ENCODE results near the gene TSSK3.

Gene TSSK3

DNA sequence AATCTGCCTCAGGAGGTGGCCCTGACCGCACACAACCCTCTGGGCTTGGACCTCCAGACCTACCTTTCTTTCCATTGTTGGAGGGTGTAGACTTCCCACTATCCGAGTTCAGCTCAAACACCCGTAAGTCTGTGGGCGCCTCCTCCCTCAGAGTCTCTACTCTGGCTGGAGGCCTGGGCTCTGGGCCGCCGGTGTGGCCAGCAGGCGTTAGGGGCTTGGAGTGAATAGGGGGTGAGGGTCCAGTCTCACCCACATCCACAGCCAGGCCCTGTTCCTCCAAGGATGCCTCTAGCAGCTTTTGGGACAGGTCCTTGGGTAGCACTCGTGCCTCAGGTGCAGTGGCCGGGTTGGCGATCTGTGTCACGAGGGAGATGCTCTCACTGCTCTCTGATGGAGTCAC is 13.9 kb downstream of the TSSK3 start:
- no peak for DNase-seq (ENCODE audit: low read depth)
- no peak overlapping the region for H3K4me3 ChIP-seq (ENCODE audit: low read depth, low read length)
- no peak for TF ChIP-seq CTCF (IDR thresholded peaks at IDR 0.05; ENCODE audit: control insufficient read depth, extremely low read depth, insufficient read depth)

GRCh38 chr1:32377541-32378220 is 15.3 kb downstream of the TSSK3 start:
- no peak for TF ChIP-seq CTCF (IDR thresholded peaks at IDR 0.05; ENCODE audit: control insufficient read depth, extremely low read depth, insufficient read depth)
- DNase-seq (ENCODE audit: low read depth), result no peak
- no peak overlapping the region for H3K4me3 ChIP-seq (ENCODE audit: low read depth, low read length)

DNA sequence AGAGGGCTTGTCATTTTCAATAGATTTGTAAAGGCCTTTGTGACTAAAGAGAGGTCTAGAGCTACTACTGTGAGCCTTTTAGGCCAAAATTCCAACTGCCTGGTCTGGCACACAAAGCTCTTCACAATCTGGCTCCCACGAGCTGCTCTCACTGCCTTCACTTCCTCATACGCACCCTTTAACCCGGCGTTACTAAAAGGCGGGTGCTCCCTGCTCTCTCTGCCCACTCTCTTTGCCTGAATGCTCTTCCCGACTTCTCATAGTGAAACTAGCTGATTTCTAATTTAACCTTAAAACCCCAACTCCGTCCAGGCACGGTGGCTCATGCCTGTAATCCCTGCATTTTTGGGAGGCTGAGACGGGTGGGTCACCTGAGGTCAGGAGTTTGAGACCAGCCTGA is 17.7 kb downstream of the TSSK3 start:
- TF ChIP-seq CTCF (IDR thresholded peaks at IDR 0.05; ENCODE audit: control insufficient read depth, extremely low read depth, insufficient read depth), result no peak

DNA sequence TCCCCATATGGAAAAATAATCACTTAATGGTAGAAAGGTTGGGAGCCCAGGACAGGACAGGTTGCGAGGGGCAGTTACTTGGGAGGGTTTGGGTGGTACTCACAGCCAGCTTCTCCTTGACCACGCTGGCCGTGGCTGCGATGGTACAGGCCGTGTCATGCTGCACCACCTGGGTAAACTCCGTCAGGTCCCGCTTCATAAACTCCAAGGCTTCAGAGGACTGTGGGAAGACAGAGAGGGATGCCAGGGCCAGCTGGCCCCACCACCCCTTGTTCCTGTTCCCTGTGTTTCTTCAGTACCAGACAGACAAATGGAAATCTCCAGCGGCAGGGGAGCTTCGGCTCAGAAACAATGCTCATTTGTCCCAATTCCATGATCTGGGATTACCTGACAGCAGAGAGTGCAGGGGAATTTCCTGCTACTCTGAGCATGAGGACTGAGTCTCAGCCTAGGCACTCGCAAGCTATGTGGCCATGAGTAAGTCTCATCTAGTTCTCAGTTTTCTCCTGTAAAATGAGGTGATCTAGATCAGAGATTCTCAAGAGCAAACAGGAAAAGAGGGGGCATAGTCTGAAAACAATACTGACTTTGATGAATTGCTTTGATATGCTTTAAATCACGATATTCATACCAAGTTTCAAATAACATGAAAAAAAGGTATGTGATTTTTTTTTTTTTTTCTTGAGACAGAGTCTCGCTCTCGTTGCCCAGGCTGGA is 24.5 kb downstream of the TSSK3 start:
- no peak for TF ChIP-seq CTCF (IDR thresholded peaks at IDR 0.05; ENCODE audit: control insufficient read depth, extremely low read depth, insufficient read depth)
- no peak for DNase-seq (ENCODE audit: low read depth)

More for the DNA sequence above, 17.7 kb downstream of the TSSK3 start:
- DNase-seq (ENCODE audit: low read depth), result no peak
- H3K4me3 ChIP-seq (ENCODE audit: low read depth, low read length), result no peak overlapping the region

GRCh38 chr1:32388641-32389040 is 26.3 kb downstream of the TSSK3 start:
- no peak for TF ChIP-seq CTCF (IDR thresholded peaks at IDR 0.05; ENCODE audit: control insufficient read depth, extremely low read depth, insufficient read depth)
- H3K4me3 ChIP-seq (ENCODE audit: low read depth, low read length), result no peak overlapping the region
- no peak for DNase-seq (ENCODE audit: low read depth)

More for the DNA sequence above, 24.5 kb downstream of the TSSK3 start:
- no peak overlapping the region for H3K4me3 ChIP-seq (ENCODE audit: low read depth, low read length)

- DNase-seq (ENCODE audit: low read depth), result no peak
- H3K4me3 ChIP-seq (ENCODE audit: low read depth, low read length), result no peak overlapping the region
- TF ChIP-seq CTCF (IDR thresholded peaks at IDR 0.05; ENCODE audit: control insufficient read depth, extremely low read depth, insufficient read depth), result no peak
Observed at GRCh38 chr1:32390904-32391870, 28.8 kb downstream of the TSSK3 start.

All from LNCaP clone FGC (cell line).